A673 (cell line): ENCODE measurements around the gene TMPRSS6. TPM values are rescaled to one million over a fixed set of nuclear protein-coding genes. Genes with fewer than 3 reads are reported as not detected.

Source experiments
- BruUV-seq: library from RNA; stranded (reverse); fragments of 400-500 nt; replicated peaks from 2 replicates; lab custom pipeline; 2021; lab: Mats Ljungman, UMichigan
- CTCF ChIA-PET: fragments of 300-600 bp; sonication (Branson Sonifier 250); formaldehyde crosslinking; loops from one replicate; lab custom pipeline; 2022; ENCODE audit warnings: antibody characterized with exemption; lab: Charles Lee
- POLR2A ChIA-PET: fragments of 300-600 bp; sonication (Branson Sonifier 250); formaldehyde crosslinking; loops from one replicate; lab custom pipeline; 2022; ENCODE audit warnings: antibody characterized with exemption; ENCODE audit not compliant: low non-redundant PET; lab: Charles Lee
- DNase-seq: peaks from one replicate; pipeline ENCODE4 v3.0.0-alpha.2; 2015; ENCODE audit warnings: low spot score
- H3K27ac ChIP-seq: fragments of 200-600 bp; sonication (generic); 2 replicates; pipeline ENCODE4 v1.5.1; 2016; ENCODE audit warnings: mixed run types, low read depth, mild to moderate bottlenecking, mixed read lengths, antibody characterized with exemption, low read length; ENCODE audit not compliant: poor library complexity, severe bottlenecking
- H3K27me3 ChIP-seq: fragments of 200-600 bp; sonication (generic); replicated peaks from 2 replicates; pipeline ENCODE4 v1.6.1; 2017; ENCODE audit warnings: mixed run types, low read depth, mild to moderate bottlenecking, mixed read lengths, antibody characterized with exemption, low read length; ENCODE audit not compliant: insufficient read depth, poor library complexity
- H3K36me3 ChIP-seq: fragments of 200-600 bp; sonication (generic); 2 replicates; pipeline ENCODE4 v1.6.1; 2016; ENCODE audit warnings: mixed run types, mild to moderate bottlenecking, mixed read lengths, antibody characterized with exemption, low read length; ENCODE audit not compliant: insufficient read depth, poor library complexity, severe bottlenecking
- H3K4me1 ChIP-seq: fragments of 200-600 bp; sonication (generic); 2 replicates; pipeline ENCODE4 v1.6.1; 2017; ENCODE audit warnings: mixed run types, mild to moderate bottlenecking, mixed read lengths, antibody characterized with exemption, low read length; ENCODE audit not compliant: insufficient read depth, poor library complexity, severe bottlenecking
- H3K4me3 ChIP-seq: fragments of 200-600 bp; sonication (generic); 2 replicates; pipeline ENCODE4 v1.5.1; 2016; ENCODE audit warnings: low read depth, mixed run types, mild to moderate bottlenecking, mixed read lengths, low read length; ENCODE audit not compliant: poor library complexity, severe bottlenecking
- H3K9me3 ChIP-seq: fragments of 200-600 bp; sonication (generic); 2 replicates; pipeline ENCODE4 v1.6.1; 2016; ENCODE audit warnings: mixed run types, low read depth, mild to moderate bottlenecking, mixed read lengths, antibody characterized with exemption, low read length; ENCODE audit not compliant: poor library complexity, severe bottlenecking
- EZH2 ChIP-seq: fragments of 200-600 bp; sonication (generic); IDR thresholded peaks from 2 replicates; pipeline ENCODE4 v1.6.1; 2017; ENCODE audit warnings: borderline replicate concordance, low read depth, mild to moderate bottlenecking, mixed read lengths, antibody characterized with exemption, low read length; ENCODE audit not compliant: poor library complexity, severe bottlenecking
- intact Hi-C: fragments of 100-400 bp; cut with micrococcal nuclease; formaldehyde crosslinking; loops from one replicate; pipeline ENCODE4 v1.10.0; 2022; ENCODE audit not compliant: unreplicated experiment
- total RNA-seq: library from RNA; stranded (reverse); gene quantifications from 2 replicates; pipeline ENCODE4 v1.2.3, GENCODE V29; 2021
- TF ChIP-seq, protein P1 (sequence below): fragments of 300-800, 200-600 bp; sonication (generic); conservative IDR thresholded peaks from 2 replicates; pipeline ENCODE4 v1.5.1; 2017; ENCODE audit warnings: low read depth, mild to moderate bottlenecking, antibody characterized with exemption, low read length, moderate library complexity, mixed read lengths

TMPRSS6 gene
- total RNA-seq, 1 experiment from 2014 or later: not detected

DNA sequence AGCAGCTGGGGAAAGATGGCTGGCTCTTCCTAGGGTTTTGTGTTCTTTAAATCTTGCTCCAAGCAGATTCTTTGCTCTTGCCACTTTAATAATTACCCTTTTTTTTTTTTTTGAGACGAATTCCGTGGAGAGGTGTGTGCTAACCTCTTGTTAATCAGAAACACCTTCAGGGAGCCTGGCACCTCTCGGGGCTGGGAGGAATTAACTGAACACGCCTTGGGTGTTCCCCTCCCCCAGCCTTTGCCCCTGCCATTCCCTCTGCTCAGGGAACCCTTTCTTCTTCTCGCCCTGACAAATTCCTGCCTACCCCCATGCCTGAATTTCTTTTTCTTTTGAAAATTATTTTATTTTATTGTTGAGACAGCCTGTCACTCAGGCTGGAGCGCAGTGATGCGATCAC is 17.5 kb downstream of the TMPRSS6 start:
- intact Hi-C loops: no loop called here
- Histone ChIP-seq H3K27me3 (peaks cover 17% of the 10 kb centered on the region), H3K4me3 (no peak overlapping the region), H3K27ac (no peak overlapping the region), H3K36me3 (no peaks in the 10 kb centered on the region), H3K9me3 (no peaks in the 10 kb centered on the region), H3K4me1 (no peaks in the 10 kb centered on the region)
- DNase-seq: no peak
- no peak for TF ChIP-seq EZH2
- TF ChIP-seq, protein P1, sequence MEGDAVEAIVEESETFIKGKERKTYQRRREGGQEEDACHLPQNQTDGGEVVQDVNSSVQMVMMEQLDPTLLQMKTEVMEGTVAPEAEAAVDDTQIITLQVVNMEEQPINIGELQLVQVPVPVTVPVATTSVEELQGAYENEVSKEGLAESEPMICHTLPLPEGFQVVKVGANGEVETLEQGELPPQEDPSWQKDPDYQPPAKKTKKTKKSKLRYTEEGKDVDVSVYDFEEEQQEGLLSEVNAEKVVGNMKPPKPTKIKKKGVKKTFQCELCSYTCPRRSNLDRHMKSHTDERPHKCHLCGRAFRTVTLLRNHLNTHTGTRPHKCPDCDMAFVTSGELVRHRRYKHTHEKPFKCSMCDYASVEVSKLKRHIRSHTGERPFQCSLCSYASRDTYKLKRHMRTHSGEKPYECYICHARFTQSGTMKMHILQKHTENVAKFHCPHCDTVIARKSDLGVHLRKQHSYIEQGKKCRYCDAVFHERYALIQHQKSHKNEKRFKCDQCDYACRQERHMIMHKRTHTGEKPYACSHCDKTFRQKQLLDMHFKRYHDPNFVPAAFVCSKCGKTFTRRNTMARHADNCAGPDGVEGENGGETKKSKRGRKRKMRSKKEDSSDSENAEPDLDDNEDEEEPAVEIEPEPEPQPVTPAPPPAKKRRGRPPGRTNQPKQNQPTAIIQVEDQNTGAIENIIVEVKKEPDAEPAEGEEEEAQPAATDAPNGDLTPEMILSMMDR: no peak
- ChIA-PET POLR2A (no interaction called here), CTCF (no interaction called here)
- BruUV-seq: no TSS peak

DNA sequence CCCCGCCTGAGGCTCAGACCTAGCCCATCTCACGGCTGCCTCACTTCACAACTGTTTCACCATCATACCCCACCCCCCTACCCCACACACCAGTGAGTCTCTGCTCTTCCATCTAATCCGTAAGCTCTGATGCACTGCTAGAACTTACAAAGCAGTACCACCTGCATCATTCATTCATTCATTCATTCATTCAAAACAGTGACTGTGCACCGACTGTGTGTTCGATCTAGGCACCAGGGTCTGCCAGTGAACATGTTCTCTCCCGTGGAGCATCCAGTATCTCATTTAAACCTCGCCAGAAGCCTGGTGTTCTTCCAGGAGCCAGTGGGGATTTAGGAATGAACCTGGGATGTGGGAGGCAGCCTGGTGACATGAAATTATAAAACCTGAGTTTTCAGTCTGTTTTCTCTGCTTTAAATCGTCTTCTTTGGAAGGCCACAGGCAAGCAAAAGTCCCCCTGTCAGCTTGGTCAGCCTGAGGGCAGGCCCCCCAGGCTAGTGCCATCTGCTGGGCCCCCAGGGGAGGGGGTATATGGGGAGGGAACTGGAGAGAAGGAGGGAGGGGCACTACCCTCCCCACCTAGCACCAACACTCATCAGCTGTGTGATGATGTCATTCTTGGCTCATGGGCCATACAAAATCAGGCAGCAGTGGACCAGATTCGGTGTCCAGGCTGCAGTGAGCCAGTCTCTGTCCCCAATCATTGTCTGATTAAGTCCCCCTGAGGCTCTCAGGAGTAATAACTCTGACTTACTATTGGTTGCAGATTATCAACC is 18.4 kb downstream of the TMPRSS6 start:
- TF ChIP-seq, protein P1: no peak
- TF ChIP-seq EZH2: no peak
- BruUV-seq: no TSS peak
- H3K36me3 ChIP-seq: no peaks in the 10 kb centered on the region
- no peak overlapping the region for H3K4me3 ChIP-seq
- no peaks in the 10 kb centered on the region for H3K4me1 ChIP-seq
- H3K9me3 ChIP-seq: no peaks in the 10 kb centered on the region
- no peak for DNase-seq
- POLR2A ChIA-PET: no interaction called here
- peaks cover 9% of the 10 kb centered on the region for H3K27me3 ChIP-seq
- intact Hi-C loops: no loop called here
- H3K27ac ChIP-seq: no peak overlapping the region
- CTCF ChIA-PET: interaction anchor here (0.6 kb wide), 1 partner anchor 73 kb away, joined by 4 read pairs; no protein-coding TSS in a partner anchor

DNA sequence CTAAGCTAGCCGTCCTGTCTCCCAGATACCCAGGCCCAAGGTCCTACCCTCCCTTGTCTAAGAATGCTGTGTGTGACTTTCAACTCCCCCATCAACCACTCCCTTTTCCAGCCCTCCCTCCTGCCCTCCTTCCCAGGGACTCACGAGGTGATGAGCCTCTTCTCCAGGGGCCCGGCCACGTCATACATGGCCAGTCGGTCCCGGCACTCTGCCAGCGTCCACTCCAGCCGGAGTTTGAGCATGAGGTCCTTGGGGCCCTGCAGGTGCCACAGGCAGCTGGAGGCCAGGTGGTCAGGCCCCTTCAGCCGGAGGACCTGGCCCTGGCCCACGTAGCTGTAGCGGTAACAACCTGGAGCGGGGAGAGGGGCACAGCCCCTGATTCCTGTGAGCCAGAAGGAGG is 20.1 kb downstream of the TMPRSS6 start:
- H3K27me3 ChIP-seq: peaks cover under 1% of the 10 kb centered on the region
- no peaks in the 10 kb centered on the region for H3K36me3 ChIP-seq
- intact Hi-C loops: no loop called here
- no peaks in the 10 kb centered on the region for H3K9me3 ChIP-seq
- CTCF ChIA-PET: interaction anchor here (0.5 kb wide), 1 partner anchor 1680 kb away, joined by 3 read pairs; no protein-coding TSS in a partner anchor
- TF ChIP-seq, protein P1: no peak
- no peak for TF ChIP-seq EZH2
- POLR2A ChIA-PET: no interaction called here
- no peak overlapping the region for H3K4me3 ChIP-seq
- H3K27ac ChIP-seq: no peak overlapping the region
- no peaks in the 10 kb centered on the region for H3K4me1 ChIP-seq
- no peak for DNase-seq
- no TSS peak for BruUV-seq
